Ishikawa (cell line): ENCODE data around the gene TAS2R13.

Experiments used
- CEBPB ChIP-seq: IDR thresholded peaks from 2 replicates; pipeline ENCODE4 v1.6.1; 2012
- TF ChIP-seq, protein P1 (sequence below): IDR thresholded peaks from 2 replicates; pipeline ENCODE4 v1.6.1; 2012; ENCODE audit warnings: low read depth, mild to moderate bottlenecking

- TF ChIP-seq CEBPB = no peak
- TF ChIP-seq, protein P1, sequence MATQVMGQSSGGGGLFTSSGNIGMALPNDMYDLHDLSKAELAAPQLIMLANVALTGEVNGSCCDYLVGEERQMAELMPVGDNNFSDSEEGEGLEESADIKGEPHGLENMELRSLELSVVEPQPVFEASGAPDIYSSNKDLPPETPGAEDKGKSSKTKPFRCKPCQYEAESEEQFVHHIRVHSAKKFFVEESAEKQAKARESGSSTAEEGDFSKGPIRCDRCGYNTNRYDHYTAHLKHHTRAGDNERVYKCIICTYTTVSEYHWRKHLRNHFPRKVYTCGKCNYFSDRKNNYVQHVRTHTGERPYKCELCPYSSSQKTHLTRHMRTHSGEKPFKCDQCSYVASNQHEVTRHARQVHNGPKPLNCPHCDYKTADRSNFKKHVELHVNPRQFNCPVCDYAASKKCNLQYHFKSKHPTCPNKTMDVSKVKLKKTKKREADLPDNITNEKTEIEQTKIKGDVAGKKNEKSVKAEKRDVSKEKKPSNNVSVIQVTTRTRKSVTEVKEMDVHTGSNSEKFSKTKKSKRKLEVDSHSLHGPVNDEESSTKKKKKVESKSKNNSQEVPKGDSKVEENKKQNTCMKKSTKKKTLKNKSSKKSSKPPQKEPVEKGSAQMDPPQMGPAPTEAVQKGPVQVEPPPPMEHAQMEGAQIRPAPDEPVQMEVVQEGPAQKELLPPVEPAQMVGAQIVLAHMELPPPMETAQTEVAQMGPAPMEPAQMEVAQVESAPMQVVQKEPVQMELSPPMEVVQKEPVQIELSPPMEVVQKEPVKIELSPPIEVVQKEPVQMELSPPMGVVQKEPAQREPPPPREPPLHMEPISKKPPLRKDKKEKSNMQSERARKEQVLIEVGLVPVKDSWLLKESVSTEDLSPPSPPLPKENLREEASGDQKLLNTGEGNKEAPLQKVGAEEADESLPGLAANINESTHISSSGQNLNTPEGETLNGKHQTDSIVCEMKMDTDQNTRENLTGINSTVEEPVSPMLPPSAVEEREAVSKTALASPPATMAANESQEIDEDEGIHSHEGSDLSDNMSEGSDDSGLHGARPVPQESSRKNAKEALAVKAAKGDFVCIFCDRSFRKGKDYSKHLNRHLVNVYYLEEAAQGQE = no peak
Observed at GRCh38 chr12:10939163-10939562, 29.8 kb upstream of the TAS2R13 start, which contains the start of gene TAS2R14.
